Astrocyte (in vitro differentiated cells and primary cell): ENCODE data around the gene INPP4A. TPM values are rescaled to one million over a fixed set of nuclear protein-coding genes. Genes with fewer than 3 reads are reported as not detected.

Source experiments
- DNase-seq: peaks from one replicate; pipeline ENCODE4 v3.0.0-alpha.2; 2010; ENCODE audit warnings: low read depth
- FAIRE-seq: peaks from 2 replicates; lab custom pipeline; 2011; peaks lifted over from hg19 to GRCh38; lab: Jason Lieb, UNC
- H2AFZ ChIP-seq: 2 replicates; pipeline ENCODE4 v1.6.0; 2012; ENCODE audit warnings: low read depth, low read length, inconsistent platforms
- H3K27ac ChIP-seq: 2 replicates; pipeline ENCODE4 v1.5.1; 2011; ENCODE audit warnings: low read depth, low read length, inconsistent platforms
- H3K27me3 ChIP-seq: 2 replicates; pipeline ENCODE4 v1.6.0; 2011; ENCODE audit warnings: low read length, inconsistent platforms; ENCODE audit not compliant: insufficient read depth
- H3K36me3 ChIP-seq: 2 replicates; pipeline ENCODE4 v1.5.1; 2011; ENCODE audit warnings: low read length, inconsistent platforms; ENCODE audit not compliant: insufficient read depth
- H3K4me1 ChIP-seq: 2 replicates; pipeline ENCODE4 v1.5.1; 2011; ENCODE audit warnings: low read length, inconsistent platforms; ENCODE audit not compliant: insufficient read depth
- H3K4me2 ChIP-seq: 2 replicates; pipeline ENCODE4 v1.6.0; 2012; ENCODE audit warnings: low read length, inconsistent platforms
- H3K4me3 ChIP-seq: 2 replicates; pipeline ENCODE4 v1.5.1; 2011; ENCODE audit warnings: low read depth, mild to moderate bottlenecking, low read length, inconsistent platforms; ENCODE audit not compliant: insufficient read depth
- H3K79me2 ChIP-seq: 2 replicates; pipeline ENCODE4 v1.6.0; 2012; ENCODE audit warnings: mild to moderate bottlenecking, low read length, inconsistent platforms; ENCODE audit not compliant: insufficient read depth
- H3K9ac ChIP-seq: 2 replicates; pipeline ENCODE4 v1.6.0; 2012; ENCODE audit warnings: mild to moderate bottlenecking, low read length, inconsistent platforms
- H3K9me3 ChIP-seq: 2 replicates; pipeline ENCODE4 v1.5.1; 2012; ENCODE audit warnings: low read depth, mild to moderate bottlenecking, low read length, inconsistent platforms; ENCODE audit not compliant: insufficient read depth
- H4K20me1 ChIP-seq: 2 replicates; pipeline ENCODE4 v1.6.0; 2012; ENCODE audit warnings: low read length, inconsistent platforms; ENCODE audit not compliant: insufficient read depth
- H3K27ac Mint-ChIP-seq: one replicate; pipeline ENCODE4 v1.8.0; 2021; ENCODE audit warnings: mild to moderate bottlenecking, mixed read lengths; ENCODE audit not compliant: unreplicated experiment
- H3K27me3 Mint-ChIP-seq: one replicate; pipeline ENCODE4 v1.8.0; 2021; ENCODE audit warnings: low read depth, mixed read lengths; ENCODE audit not compliant: unreplicated experiment
- H3K36me3 Mint-ChIP-seq: one replicate; pipeline ENCODE4 v1.8.0; 2021; ENCODE audit warnings: low read depth, mixed read lengths; ENCODE audit not compliant: unreplicated experiment
- H3K4me1 Mint-ChIP-seq: one replicate; pipeline ENCODE4 v1.8.0; 2021; ENCODE audit warnings: low read depth, mixed read lengths; ENCODE audit not compliant: unreplicated experiment
- H3K4me3 Mint-ChIP-seq: one replicate; pipeline ENCODE4 v1.8.0; 2021; ENCODE audit warnings: mild to moderate bottlenecking, moderate library complexity, mixed read lengths; ENCODE audit not compliant: unreplicated experiment
- H3K9me3 Mint-ChIP-seq: one replicate; pipeline ENCODE4 v1.8.0; 2021; ENCODE audit warnings: mild to moderate bottlenecking, mixed read lengths; ENCODE audit not compliant: unreplicated experiment
- CTCF ChIP-seq: IDR thresholded peaks from 2 replicates; pipeline ENCODE4 v1.5.1; 2011; ENCODE audit warnings: low read depth, mild to moderate bottlenecking, inconsistent platforms, low read length, moderate library complexity; ENCODE audit not compliant: insufficient read depth
- EZH2 ChIP-seq: IDR thresholded peaks from 2 replicates; pipeline ENCODE4 v1.6.1; 2012; ENCODE audit warnings: mild to moderate bottlenecking, low read length, inconsistent platforms; ENCODE audit not compliant: insufficient read depth
- total RNA-seq: library from RNA; stranded (reverse); gene quantifications from 2 replicates; pipeline ENCODE4 v1.2.1, GENCODE V29; 2021

Gene INPP4A
- total RNA-seq, 1 donor from 2014 or later, result 19.4 TPM

GRCh38 chr2:98569915-98570314 is 125.3 kb downstream of the INPP4A start:
- H3K4me3 ChIP-seq, result no peak overlapping the region
- Mint-ChIP-seq H3K27ac (peak overlapping the region; percentile 53), H3K36me3 (peaks cover 29% of the 10 kb centered on the region), H3K27me3 (peaks cover 4% of the 10 kb centered on the region), H3K9me3 (no peaks in the 10 kb centered on the region), H3K4me3 (no peak overlapping the region), H3K4me1 (peaks cover 3% of the 10 kb centered on the region)
- H2AFZ ChIP-seq, result no peak overlapping the region
- no peaks in the 10 kb centered on the region for H3K27me3 ChIP-seq
- no peak overlapping the region for H3K4me2 ChIP-seq
- TF ChIP-seq CTCF, result no peak
- TF ChIP-seq EZH2, result no peak
- H3K4me1 ChIP-seq, result no peaks in the 10 kb centered on the region
- H3K9ac ChIP-seq, result no peak overlapping the region
- H3K36me3 ChIP-seq, result no peaks in the 10 kb centered on the region
- H3K27ac ChIP-seq, result no peak overlapping the region
- DNase-seq, result no peak
- no peaks in the 10 kb centered on the region for H3K79me2 ChIP-seq
- FAIRE-seq, result no peak
- H3K9me3 ChIP-seq, result no peaks in the 10 kb centered on the region
- H4K20me1 ChIP-seq, result peaks cover 3% of the 10 kb centered on the region

GRCh38 chr2:98570356-98570755 is 125.7 kb downstream of the INPP4A start:
- Histone ChIP-seq H3K27me3 (no peaks in the 10 kb centered on the region), H4K20me1 (peaks cover 3% of the 10 kb centered on the region), H3K9me3 (no peaks in the 10 kb centered on the region), H3K4me2 (no peak overlapping the region), H3K9ac (no peak overlapping the region), H3K4me1 (no peaks in the 10 kb centered on the region), H3K36me3 (no peaks in the 10 kb centered on the region), H3K27ac (no peak overlapping the region), H2AFZ (no peak overlapping the region), H3K4me3 (no peak overlapping the region), H3K79me2 (no peaks in the 10 kb centered on the region)
- no peaks in the 10 kb centered on the region for H3K9me3 Mint-ChIP-seq
- TF ChIP-seq CTCF, result no peak
- no peak for TF ChIP-seq EZH2
- peaks cover 3% of the 10 kb centered on the region for H3K4me1 Mint-ChIP-seq
- H3K27ac Mint-ChIP-seq, result peak overlapping the region; percentile 53
- FAIRE-seq (no peak), DNase-seq (no peak)
- H3K4me3 Mint-ChIP-seq, result no peak overlapping the region
- peaks cover 29% of the 10 kb centered on the region for H3K36me3 Mint-ChIP-seq
- H3K27me3 Mint-ChIP-seq, result peaks cover 4% of the 10 kb centered on the region

GRCh38 chr2:98571121-98571701 is 126.6 kb downstream of the INPP4A start:
- H3K9me3 ChIP-seq, result no peaks in the 10 kb centered on the region
- FAIRE-seq, result no peak
- no peaks in the 10 kb centered on the region for H3K4me1 ChIP-seq
- no peaks in the 10 kb centered on the region for H3K36me3 ChIP-seq
- H4K20me1 ChIP-seq, result peaks cover 3% of the 10 kb centered on the region
- no peak overlapping the region for H3K27ac ChIP-seq
- DNase-seq, result no peak
- no peaks in the 10 kb centered on the region for H3K9me3 Mint-ChIP-seq
- no peak overlapping the region for H3K4me2 ChIP-seq
- H2AFZ ChIP-seq, result no peak overlapping the region
- H3K4me1 Mint-ChIP-seq, result peaks cover 3% of the 10 kb centered on the region
- no peaks in the 10 kb centered on the region for H3K27me3 ChIP-seq
- no peak overlapping the region for H3K9ac ChIP-seq
- H3K4me3 Mint-ChIP-seq, result no peak overlapping the region
- no peaks in the 10 kb centered on the region for H3K79me2 ChIP-seq
- H3K36me3 Mint-ChIP-seq, result peaks cover 31% of the 10 kb centered on the region
- TF ChIP-seq CTCF, result no peak
- no peak for TF ChIP-seq EZH2
- no peak overlapping the region for H3K27ac Mint-ChIP-seq
- H3K27me3 Mint-ChIP-seq, result peaks cover 4% of the 10 kb centered on the region
- H3K4me3 ChIP-seq, result no peak overlapping the region
